Ramos (cell line): ENCODE data around the gene FTH1.

Source experiments
- in situ Hi-C: fragments of 300-500 bp; cut with MboI; formaldehyde crosslinking; loops from one replicate; pipeline ENCODE4 v1.14.3; 2022; ENCODE audit warnings: low sequenced_read_pairs; ENCODE audit not compliant: unreplicated experiment

Gene FTH1

GRCh38 chr11:61980783-61981541, 13.5 kb upstream of the FTH1 start:
- in situ Hi-C loops: no loop called here

DNA sequence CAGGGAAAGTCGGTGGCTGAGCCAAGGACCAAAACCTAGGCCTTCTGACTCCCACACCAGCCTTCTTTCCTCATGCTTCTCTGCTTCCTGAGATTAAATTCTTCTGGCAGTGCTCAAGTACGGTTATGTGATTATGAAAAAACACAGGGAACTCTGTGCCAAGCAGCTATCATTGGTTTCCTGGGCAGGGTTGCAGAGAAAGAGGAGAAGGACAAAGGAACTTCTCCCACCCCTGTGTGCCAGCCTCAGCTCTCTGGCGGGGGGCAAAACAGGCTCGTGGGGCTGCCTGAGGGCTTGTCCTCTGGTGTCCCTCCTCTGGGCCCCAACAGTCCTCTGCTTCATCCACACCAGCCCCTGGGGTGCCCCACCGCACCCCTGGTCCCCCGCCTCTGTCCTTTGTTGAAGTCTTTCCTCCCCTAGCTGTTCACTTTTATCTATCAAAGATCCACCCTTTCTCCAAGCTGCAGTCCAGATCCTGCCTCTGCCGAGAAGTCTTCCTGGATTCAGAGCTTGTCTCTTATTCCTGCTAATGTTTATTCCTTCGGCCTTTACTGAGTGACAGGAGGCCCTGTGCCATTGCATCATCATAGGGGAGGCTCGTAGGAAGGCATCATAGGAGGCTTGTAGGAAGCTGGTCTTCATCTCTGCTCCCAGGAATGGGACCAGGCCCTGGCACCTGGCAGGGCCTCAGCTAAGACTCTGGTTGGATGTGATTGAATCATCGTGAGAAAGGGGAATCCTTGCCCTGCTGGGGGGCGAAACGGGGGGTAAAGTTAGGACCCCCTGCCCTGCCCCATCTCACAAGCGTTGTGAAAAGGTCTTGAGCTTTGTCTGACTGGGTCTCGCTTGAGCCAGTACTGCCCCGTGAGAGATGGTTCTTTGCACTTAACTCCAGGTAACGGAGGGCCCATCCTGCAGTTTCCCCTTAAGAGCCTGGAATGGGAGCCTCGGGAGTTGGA, 11.5 kb upstream of the FTH1 start:
- in situ Hi-C loops: no loop called here

- in situ Hi-C loops: no loop called here
Measured at GRCh38 chr11:61976813-61977475, 9.5 kb upstream of the FTH1 start.

GRCh38 chr11:61976420-61976800, 9.0 kb upstream of the FTH1 start:
- in situ Hi-C loops: no loop called here

- in situ Hi-C loops: no loop called here
Measured at GRCh38 chr11:61975638-61976419, 8.4 kb upstream of the FTH1 start.

DNA sequence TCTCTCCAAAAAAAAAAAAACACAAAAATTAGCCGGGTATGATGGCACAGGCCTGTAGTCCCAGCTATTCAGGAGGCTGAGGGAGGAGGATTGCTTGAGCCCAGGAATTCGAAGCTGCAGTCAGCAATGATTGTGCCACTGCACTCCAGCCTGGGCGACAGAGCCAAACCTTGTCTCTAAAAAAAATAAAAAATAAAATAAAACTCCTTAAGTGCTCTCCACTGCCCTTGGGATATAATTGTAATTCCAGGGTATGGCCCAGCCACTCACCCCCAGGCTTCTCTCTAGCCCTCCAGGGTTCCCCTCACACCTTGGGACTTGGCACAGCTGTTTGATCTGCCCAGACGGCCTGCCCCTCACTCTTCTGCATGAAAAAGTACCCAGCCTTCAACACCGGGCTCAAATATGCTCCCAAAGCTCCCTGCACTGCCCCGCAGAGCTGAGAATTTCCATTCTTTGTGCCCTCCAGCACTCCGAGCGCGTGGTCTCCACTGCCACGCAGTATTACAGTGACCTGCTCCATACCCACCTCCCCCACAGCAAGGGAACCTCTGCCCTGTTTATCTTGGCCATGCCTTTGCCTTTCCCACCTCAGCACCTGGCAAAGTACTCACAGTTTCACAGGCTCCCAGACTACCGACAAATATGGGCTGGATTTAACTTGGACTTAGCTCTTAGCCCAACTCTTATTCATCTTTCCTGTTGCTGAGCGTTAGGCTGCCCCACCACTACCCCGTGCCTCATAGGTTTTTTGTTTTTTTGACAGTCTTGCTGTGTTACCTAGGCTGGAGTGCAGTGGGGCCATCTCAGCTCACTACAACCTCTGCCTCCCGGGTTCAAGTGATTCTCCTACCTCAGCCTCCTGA, 7.6 kb upstream of the FTH1 start:
- in situ Hi-C loops: no loop called here

- in situ Hi-C loops: no loop called here
Measured at GRCh38 chr11:61973476-61974162, 6.2 kb upstream of the FTH1 start.

DNA sequence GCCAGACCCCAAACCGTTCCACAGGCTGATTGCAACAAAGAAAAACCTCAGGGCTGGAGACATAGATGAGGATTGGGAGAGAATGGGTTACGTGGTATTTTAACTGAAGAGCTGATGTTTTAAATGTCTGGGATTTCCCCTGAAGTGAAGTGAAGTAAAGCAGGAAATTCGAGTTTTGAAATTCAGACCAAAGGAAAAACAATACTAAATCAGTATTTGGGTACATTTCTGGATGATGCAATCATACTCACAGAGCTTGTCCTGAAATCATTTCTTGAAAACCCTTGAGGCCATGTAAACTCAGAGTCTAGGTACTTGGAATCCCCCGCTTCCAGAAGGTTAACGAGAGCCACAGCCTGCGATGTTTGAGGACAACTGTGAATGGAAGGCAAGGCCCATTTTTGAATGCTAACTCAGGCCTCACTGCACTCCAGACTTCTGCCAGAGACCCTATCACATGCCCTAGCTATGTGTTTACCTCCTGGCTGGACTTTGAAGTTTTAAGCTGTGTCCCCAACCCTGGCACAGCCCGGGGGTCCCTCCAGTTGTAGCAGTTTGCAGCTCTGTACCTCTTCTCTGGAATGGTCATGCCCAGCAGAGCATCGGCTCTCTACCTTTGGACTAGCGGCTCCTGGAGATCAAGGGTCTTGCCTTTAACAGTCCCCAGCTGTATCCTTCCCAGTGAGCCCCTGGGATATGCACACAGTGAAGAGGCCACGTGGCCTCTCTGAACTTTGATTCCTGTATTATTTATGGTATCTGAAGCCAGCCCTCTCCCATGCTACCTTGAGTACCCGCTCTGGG, 5.4 kb upstream of the FTH1 start:
- in situ Hi-C loops: no loop called here

GRCh38 chr11:61972112-61972671, 4.8 kb upstream of the FTH1 start:
- in situ Hi-C loops: no loop called here

- in situ Hi-C loops: no loop called here
Measured at GRCh38 chr11:61971248-61972111, 4.0 kb upstream of the FTH1 start.

GRCh38 chr11:61969838-61970662, 2.6 kb upstream of the FTH1 start:
- in situ Hi-C loops: no loop called here

GRCh38 chr11:61969391-61969758, 1.9 kb upstream of the FTH1 start:
- in situ Hi-C loops: no loop called here

DNA sequence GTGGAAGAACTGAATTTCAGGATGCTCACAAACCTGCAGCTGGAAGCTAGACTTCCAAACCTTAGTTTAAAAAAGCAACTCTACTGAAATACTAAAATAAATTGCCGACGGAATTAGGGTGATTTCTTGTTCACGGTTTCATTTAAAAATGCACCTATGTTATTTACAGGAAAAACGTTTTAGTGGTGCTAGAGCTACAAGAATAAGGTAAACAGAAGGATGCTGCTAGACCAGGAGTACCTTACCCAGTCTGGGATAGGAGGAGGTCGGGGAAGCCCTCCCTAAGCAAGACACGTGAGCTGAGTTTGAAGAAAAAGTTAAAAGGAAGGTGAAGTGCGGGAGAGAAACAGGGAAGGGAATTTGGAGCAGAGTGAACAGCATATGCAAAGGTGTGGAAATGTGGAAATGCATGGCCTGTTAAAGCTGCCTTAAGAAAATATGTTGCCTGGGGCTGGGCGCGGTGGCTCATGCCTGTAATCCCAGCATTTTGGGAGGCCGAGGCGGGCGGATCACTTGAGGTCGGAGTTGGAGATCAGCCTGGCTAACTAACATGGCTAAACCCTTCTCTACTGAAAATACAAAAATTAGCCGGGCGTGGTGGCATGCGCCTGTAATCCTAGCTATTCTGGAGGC, 1.4 kb upstream of the FTH1 start:
- in situ Hi-C loops: no loop called here

GRCh38 chr11:61967924-61968757, 707 bp upstream of the FTH1 start:
- in situ Hi-C loops: no loop called here

GRCh38 chr11:61966734-61967115, 709 bp downstream of the FTH1 start:
- in situ Hi-C loops: no loop called here
